HCT116 (cell line): ENCODE measurements around the gene IPO5. TPM values are rescaled to one million over a fixed set of nuclear protein-coding genes. Genes with fewer than 3 reads are reported as not detected.

Experiments used
- ATAC-seq: fragments of 200-7000 bp; cut with Tn5 transposase; 2 replicates; pipeline ENCODE4 v1.9.1; 2020; ENCODE audit warnings: mild to moderate bottlenecking, moderate library complexity
- BruUV-seq: library from RNA; stranded (reverse); fragments of 400-500 nt; replicated peaks from 2 replicates; lab custom pipeline; 2021; lab: Mats Ljungman, UMichigan
- CTCF ChIA-PET: fragments of 300-600 bp; sonication (Branson Sonifier 250); formaldehyde crosslinking; loops from one replicate; lab custom pipeline; 2021; ENCODE audit warnings: antibody characterized with exemption; lab: Charles Lee
- POLR2A ChIA-PET: fragments of 300-600, 350-600 bp; sonication (Branson Sonifier 250); formaldehyde crosslinking; loops from one replicate; lab custom pipeline; 2021; ENCODE audit warnings: antibody characterized with exemption; lab: Charles Lee
- RAD21 ChIA-PET, 2 experiments: fragments of 300-600 bp; sonication (Branson Sonifier 250); formaldehyde crosslinking; loops; one replicate each; lab custom pipeline; 2023; ENCODE audit warnings: low total read pairs in 2 of 2; ENCODE audit not compliant: uncharacterized antibody in 2 of 2, unreplicated experiment in 2 of 2, low non-redundant PET in 1 of 2; lab: Charles Lee
- DNase-seq: peaks from one replicate; pipeline ENCODE4 v3.0.0-alpha.2; 2010; ENCODE audit warnings: low read depth, low spot score
- H2AFZ ChIP-seq: fragments of 200-600 bp; shearing (Covaris generic), sonication (generic); 2 replicates; pipeline ENCODE4 v1.6.1; 2017; ENCODE audit warnings: low read depth, mixed run types, mixed read lengths, antibody characterized with exemption, low read length; ENCODE audit not compliant: poor library complexity, severe bottlenecking
- H3K27ac ChIP-seq: 2 replicates; pipeline ENCODE4 v1.5.1; 2012; ENCODE audit warnings: low read depth, low read length
- H3K27me3 ChIP-seq: fragments of 200-600 bp; sonication (generic); 2 replicates; pipeline ENCODE4 v1.6.1; 2016; ENCODE audit warnings: mixed run types, low read length, mixed read lengths; ENCODE audit not compliant: insufficient read depth
- H3K36me3 ChIP-seq, 2 experiments: fragments of 200-500 bp in 1 of 2; fragments of 200-600 bp in 1 of 2; sonication (Bioruptor generic) in 1 of 2; sonication (generic) in 1 of 2; 2 replicates each; pipeline versions ENCODE4 v1.5.1 to v1.6.1; 2014 to 2016; ENCODE audit warnings: low read length in 2 of 2, inconsistent platforms in 1 of 2, mixed read lengths in 1 of 2, mixed run types in 1 of 2; ENCODE audit not compliant: insufficient read depth in 2 of 2, control insufficient read depth in 1 of 2
- H3K4me1 ChIP-seq, 2 experiments: fragments of 200-600 bp in 1 of 2; sonication (generic) in 1 of 2; 2 replicates each; pipeline versions ENCODE4 v1.5.1 to v1.6.1; 2012 to 2017; ENCODE audit warnings: low read length in 2 of 2, inconsistent platforms in 1 of 2, mild to moderate bottlenecking in 1 of 2, mixed read lengths in 1 of 2, mixed run types in 1 of 2, moderate library complexity in 1 of 2; ENCODE audit not compliant: insufficient read depth in 2 of 2, control insufficient read depth in 1 of 2
- H3K4me2 ChIP-seq: fragments of 200-600 bp; sonication (generic); 2 replicates; pipeline ENCODE4 v1.6.1; 2017; ENCODE audit warnings: mixed run types, low read length, mixed read lengths
- H3K4me3 ChIP-seq, 2 experiments: fragments of 200-600 bp in 1 of 2; sonication (generic) in 1 of 2; replicated peaks in 1 of 2; 2 replicates each; pipeline ENCODE4 v1.5.1; 2011 to 2016; ENCODE audit warnings: low read length in 2 of 2, control low read depth in 1 of 2, low read depth in 1 of 2, mild to moderate bottlenecking in 1 of 2, mixed read lengths in 1 of 2, mixed run types in 1 of 2
- H3K79me2 ChIP-seq: fragments of 200-600 bp; sonication (generic); 2 replicates; pipeline ENCODE4 v1.6.1; 2017; ENCODE audit warnings: mild to moderate bottlenecking, mixed run types, low read length, moderate library complexity, mixed read lengths; ENCODE audit not compliant: insufficient read depth
- H3K9ac ChIP-seq: fragments of 200-600 bp; sonication (generic); 2 replicates; pipeline ENCODE4 v1.6.1; 2016; ENCODE audit warnings: low read length, mixed read lengths
- H3K9me2 ChIP-seq: fragments of 200-600 bp; sonication (generic), shearing (Covaris generic); 2 replicates; pipeline ENCODE4 v1.6.1; 2017; ENCODE audit warnings: mixed run types, mild to moderate bottlenecking, moderate library complexity; ENCODE audit not compliant: insufficient read depth
- H3K9me3 ChIP-seq, 2 experiments: fragments of 200-500 bp in 1 of 2; fragments of 200-600 bp in 1 of 2; sonication (Bioruptor generic) in 1 of 2; sonication (generic) in 1 of 2; 2 replicates each; pipeline ENCODE4 v1.6.1; 2014 to 2017; ENCODE audit warnings: low read length in 2 of 2, mixed read lengths in 2 of 2, inconsistent platforms in 1 of 2, low read depth in 1 of 2, mild to moderate bottlenecking in 1 of 2, mixed run types in 1 of 2, moderate library complexity in 1 of 2; ENCODE audit not compliant: control insufficient read depth in 1 of 2, insufficient read depth in 1 of 2
- H4K20me1 ChIP-seq: fragments of 200-600 bp; sonication (generic), shearing (Covaris generic); 2 replicates; pipeline ENCODE4 v1.6.1; 2017; ENCODE audit warnings: mixed run types, mild to moderate bottlenecking, moderate library complexity; ENCODE audit not compliant: insufficient read depth
- CBX3 ChIP-seq: IDR thresholded peaks from 2 replicates; pipeline ENCODE4 v1.6.1; 2012; ENCODE audit warnings: low read depth
- EGR1 ChIP-seq: IDR thresholded peaks from 2 replicates; pipeline ENCODE4 v1.6.1; 2012; ENCODE audit warnings: low read depth
- ELF1 ChIP-seq: IDR thresholded peaks from 2 replicates; pipeline ENCODE4 v1.6.1; 2012; ENCODE audit warnings: low read depth, borderline replicate concordance
- EZH2 ChIP-seq: fragments of 200-600 bp; sonication (generic); IDR thresholded peaks from 2 replicates; pipeline ENCODE4 v1.6.1; 2017; ENCODE audit warnings: antibody characterized with exemption, mixed run types
- FOSL1 ChIP-seq: IDR thresholded peaks from 2 replicates; pipeline ENCODE4 v1.6.1; 2012; ENCODE audit warnings: low read depth
- JUND ChIP-seq: IDR thresholded peaks from 2 replicates; pipeline ENCODE4 v1.6.1; 2012
- MAX ChIP-seq: IDR thresholded peaks from 2 replicates; pipeline ENCODE4 v1.6.1; 2012
- POLR2A ChIP-seq: IDR thresholded peaks from 2 replicates; pipeline ENCODE4 v1.7.0; 2011; ENCODE audit warnings: borderline replicate concordance; ENCODE audit not compliant: insufficient read depth, insufficient read length; ENCODE audit errors: extremely low read depth
- RAD21 ChIP-seq: IDR thresholded peaks from 2 replicates; pipeline ENCODE4 v1.6.1; 2012; ENCODE audit warnings: low read depth, mild to moderate bottlenecking
- SIN3A ChIP-seq: IDR thresholded peaks from 2 replicates; pipeline ENCODE4 v1.6.1; 2012; ENCODE audit warnings: low read depth
- SP1 ChIP-seq: IDR thresholded peaks from 2 replicates; pipeline ENCODE4 v1.6.1; 2012; ENCODE audit warnings: low read depth
- ZFX ChIP-seq: fragments of 450-650 bp; IDR thresholded peaks from 2 replicates; pipeline ENCODE4 v1.6.1; 2017
- ZNF274 ChIP-seq: fragments of 200-500 bp; sonication (Bioruptor generic); IDR thresholded peaks from 2 replicates; pipeline ENCODE4 v1.6.1; 2014; ENCODE audit warnings: mild to moderate bottlenecking, low read depth, low read length, inconsistent platforms
- intact Hi-C: fragments of 100-400 bp; cut with micrococcal nuclease; formaldehyde crosslinking; loops from 2 replicates; pipeline ENCODE4 v1.10.0; 2022
- total RNA-seq: library from RNA; stranded (reverse); gene quantifications from one replicate; pipeline ENCODE4 v1.2.1, GENCODE V29; 2021; ENCODE audit not compliant: unreplicated experiment
- TF ChIP-seq, protein P1 (sequence below): IDR thresholded peaks from 2 replicates; pipeline ENCODE4 v1.6.1; 2012
- TF ChIP-seq, protein P2 (sequence below): IDR thresholded peaks from 2 replicates; pipeline ENCODE4 v1.6.1; 2012; ENCODE audit warnings: low read depth
- TF ChIP-seq, protein P3 (sequence below), 3 experiments: fragments of 200-600 bp in 1 of 3; sonication (generic) in 1 of 3; IDR thresholded peaks in 2 of 3; conservative IDR thresholded peaks in 1 of 3; 2 replicates each; pipeline ENCODE4 v1.5.1; 2012 to 2017; ENCODE audit warnings: low read depth in 2 of 3, low read length in 2 of 3, antibody characterized with exemption in 1 of 3, borderline replicate concordance in 1 of 3, control low read depth in 1 of 3, mild to moderate bottlenecking in 1 of 3, mixed read lengths in 1 of 3, mixed run types in 1 of 3, moderate library complexity in 1 of 3; ENCODE audit not compliant: insufficient read depth in 1 of 3

IPO5 gene
- total RNA-seq, 1 experiment from 2014 or later = 237 TPM

DNA sequence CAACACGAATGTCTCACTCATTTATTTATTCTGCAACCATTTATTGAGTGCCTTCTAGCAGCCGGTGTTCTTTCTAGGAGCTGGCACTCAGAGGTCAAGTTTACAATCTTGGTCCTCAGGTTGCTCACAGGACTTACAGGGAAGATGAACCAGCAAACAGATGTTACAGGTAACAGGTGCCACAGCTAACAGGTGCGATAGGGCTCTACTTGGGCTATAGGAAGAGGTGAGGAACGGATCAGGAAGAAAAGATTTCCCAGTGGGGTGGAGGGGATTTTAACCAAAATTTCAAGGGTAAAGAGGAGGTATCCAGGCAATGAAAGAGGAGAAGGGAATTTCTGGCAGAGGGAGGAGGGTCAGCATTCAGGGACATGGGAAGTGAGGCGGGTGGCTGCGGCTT lies 102.1 kb downstream of the IPO5 start:
- TF ChIP-seq ZFX = no peak
- TF ChIP-seq ELF1 = no peak
- TF ChIP-seq EGR1 = no peak
- TF ChIP-seq, protein P1, sequence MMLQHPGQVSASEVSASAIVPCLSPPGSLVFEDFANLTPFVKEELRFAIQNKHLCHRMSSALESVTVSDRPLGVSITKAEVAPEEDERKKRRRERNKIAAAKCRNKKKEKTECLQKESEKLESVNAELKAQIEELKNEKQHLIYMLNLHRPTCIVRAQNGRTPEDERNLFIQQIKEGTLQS = no peak
- TF ChIP-seq SP1 = no peak
- no peak for TF ChIP-seq MAX
- no peak for TF ChIP-seq CBX3
- TF ChIP-seq, protein P2, sequence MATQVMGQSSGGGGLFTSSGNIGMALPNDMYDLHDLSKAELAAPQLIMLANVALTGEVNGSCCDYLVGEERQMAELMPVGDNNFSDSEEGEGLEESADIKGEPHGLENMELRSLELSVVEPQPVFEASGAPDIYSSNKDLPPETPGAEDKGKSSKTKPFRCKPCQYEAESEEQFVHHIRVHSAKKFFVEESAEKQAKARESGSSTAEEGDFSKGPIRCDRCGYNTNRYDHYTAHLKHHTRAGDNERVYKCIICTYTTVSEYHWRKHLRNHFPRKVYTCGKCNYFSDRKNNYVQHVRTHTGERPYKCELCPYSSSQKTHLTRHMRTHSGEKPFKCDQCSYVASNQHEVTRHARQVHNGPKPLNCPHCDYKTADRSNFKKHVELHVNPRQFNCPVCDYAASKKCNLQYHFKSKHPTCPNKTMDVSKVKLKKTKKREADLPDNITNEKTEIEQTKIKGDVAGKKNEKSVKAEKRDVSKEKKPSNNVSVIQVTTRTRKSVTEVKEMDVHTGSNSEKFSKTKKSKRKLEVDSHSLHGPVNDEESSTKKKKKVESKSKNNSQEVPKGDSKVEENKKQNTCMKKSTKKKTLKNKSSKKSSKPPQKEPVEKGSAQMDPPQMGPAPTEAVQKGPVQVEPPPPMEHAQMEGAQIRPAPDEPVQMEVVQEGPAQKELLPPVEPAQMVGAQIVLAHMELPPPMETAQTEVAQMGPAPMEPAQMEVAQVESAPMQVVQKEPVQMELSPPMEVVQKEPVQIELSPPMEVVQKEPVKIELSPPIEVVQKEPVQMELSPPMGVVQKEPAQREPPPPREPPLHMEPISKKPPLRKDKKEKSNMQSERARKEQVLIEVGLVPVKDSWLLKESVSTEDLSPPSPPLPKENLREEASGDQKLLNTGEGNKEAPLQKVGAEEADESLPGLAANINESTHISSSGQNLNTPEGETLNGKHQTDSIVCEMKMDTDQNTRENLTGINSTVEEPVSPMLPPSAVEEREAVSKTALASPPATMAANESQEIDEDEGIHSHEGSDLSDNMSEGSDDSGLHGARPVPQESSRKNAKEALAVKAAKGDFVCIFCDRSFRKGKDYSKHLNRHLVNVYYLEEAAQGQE = no peak
- no peak for TF ChIP-seq FOSL1
- TF ChIP-seq SIN3A = no peak
- TF ChIP-seq, protein P3, sequence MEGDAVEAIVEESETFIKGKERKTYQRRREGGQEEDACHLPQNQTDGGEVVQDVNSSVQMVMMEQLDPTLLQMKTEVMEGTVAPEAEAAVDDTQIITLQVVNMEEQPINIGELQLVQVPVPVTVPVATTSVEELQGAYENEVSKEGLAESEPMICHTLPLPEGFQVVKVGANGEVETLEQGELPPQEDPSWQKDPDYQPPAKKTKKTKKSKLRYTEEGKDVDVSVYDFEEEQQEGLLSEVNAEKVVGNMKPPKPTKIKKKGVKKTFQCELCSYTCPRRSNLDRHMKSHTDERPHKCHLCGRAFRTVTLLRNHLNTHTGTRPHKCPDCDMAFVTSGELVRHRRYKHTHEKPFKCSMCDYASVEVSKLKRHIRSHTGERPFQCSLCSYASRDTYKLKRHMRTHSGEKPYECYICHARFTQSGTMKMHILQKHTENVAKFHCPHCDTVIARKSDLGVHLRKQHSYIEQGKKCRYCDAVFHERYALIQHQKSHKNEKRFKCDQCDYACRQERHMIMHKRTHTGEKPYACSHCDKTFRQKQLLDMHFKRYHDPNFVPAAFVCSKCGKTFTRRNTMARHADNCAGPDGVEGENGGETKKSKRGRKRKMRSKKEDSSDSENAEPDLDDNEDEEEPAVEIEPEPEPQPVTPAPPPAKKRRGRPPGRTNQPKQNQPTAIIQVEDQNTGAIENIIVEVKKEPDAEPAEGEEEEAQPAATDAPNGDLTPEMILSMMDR (IDR thresholded peaks at IDR 0.05 in 2 of 3, conservative IDR thresholded peaks at IDR 0.05 in 1 of 3; ENCODE audit: borderline replicate concordance in 1 of 3, insufficient read depth in 1 of 3, low read depth in 2 of 3, low read length in 2 of 3) = no peak
- no peak for TF ChIP-seq ZNF274
- no peak for TF ChIP-seq RAD21
- no peak for TF ChIP-seq EZH2
- no peak for TF ChIP-seq JUND
- TF ChIP-seq POLR2A = no peak
- H3K4me3 ChIP-seq = no peak overlapping the region
- no peaks in the 10 kb centered on the region for H3K79me2 ChIP-seq
- no peaks in the 10 kb centered on the region for H3K9me3 ChIP-seq
- ChIA-PET CTCF (no interaction called here), RAD21 (no interaction called here), POLR2A (no interaction called here)
- H3K27me3 ChIP-seq = no peaks in the 10 kb centered on the region
- ATAC-seq (no peak), DNase-seq (no peak)
- no peaks in the 10 kb centered on the region for H4K20me1 ChIP-seq
- H2AFZ ChIP-seq = no peak overlapping the region
- H3K36me3 ChIP-seq = no peaks in the 10 kb centered on the region
- intact Hi-C loops = no loop called here
- H3K9ac ChIP-seq = no peak overlapping the region
- BruUV-seq = no TSS peak
- no peak overlapping the region for H3K27ac ChIP-seq
- no peaks in the 10 kb centered on the region for H3K4me1 ChIP-seq
- H3K9me2 ChIP-seq = no peaks in the 10 kb centered on the region
- H3K4me2 ChIP-seq = no peak overlapping the region
